Cardiac muscle cell (in vitro differentiated cells and primary cell): ENCODE results near the gene DPF3. TPM values are rescaled to one million over a fixed set of nuclear protein-coding genes. Genes with fewer than 3 reads are reported as not detected.

Experiments
- DNase-seq, 2 donors: peaks; one replicate each; pipeline versions ENCODE4 v3.0.0 to v3.0.0-alpha.2; 2010 to 2017; ENCODE audit warnings: low read depth in 1 of 2, low spot score in 1 of 2
- H3K27ac ChIP-seq: fragments of 200-600 bp; sonication (generic); 2 replicates; pipeline ENCODE4 v1.5.1; 2016
- H3K27me3 ChIP-seq: fragments of 200-600 bp; sonication (generic); 2 replicates; pipeline ENCODE4 v1.6.0; 2016; ENCODE audit warnings: control low read depth
- H3K36me3 ChIP-seq: fragments of 200-600 bp; sonication (generic); 2 replicates; pipeline ENCODE4 v1.5.1; 2016; ENCODE audit warnings: control low read depth
- H3K4me1 ChIP-seq: fragments of 200-600 bp; sonication (generic); 2 replicates; pipeline ENCODE4 v1.8.1; 2017; ENCODE audit warnings: low read depth, mild to moderate bottlenecking, mixed run types
- H3K4me3 ChIP-seq: fragments of 200-600 bp; sonication (generic); 2 replicates; pipeline ENCODE4 v1.5.1; 2016; ENCODE audit warnings: mild to moderate bottlenecking
- H3K9me3 ChIP-seq: fragments of 200-600 bp; sonication (generic); 2 replicates; pipeline ENCODE4 v1.5.1; 2017; ENCODE audit warnings: low read depth, mild to moderate bottlenecking, control low read depth
- polyA plus RNA-seq: library from polyadenylated mRNA; unstranded; fragments of >200 nt; fragmentation: Nextera tagmentation; extraction: Ambion mirVana; gene quantifications from 2 replicates; pipeline ENCODE4 v1.2.1, GENCODE V29; 2016
- total RNA-seq: library from RNA; depleted of rRNA; stranded (reverse); fragments of >200 nt; gene quantifications from 2 replicates; pipeline ENCODE4 v1.2.3, GENCODE V29; 2016
- TF ChIP-seq, protein P1 (sequence below): IDR thresholded peaks from 2 replicates; pipeline ENCODE4 v1.5.1; 2012; ENCODE audit warnings: low read depth, mild to moderate bottlenecking, low read length

DPF3 gene
- total and polyA plus RNA-seq, 2 experiments from 2014 or later = 25.9 to 84.8 TPM

- H3K27me3 ChIP-seq = no peaks in the 10 kb centered on the region
- H3K9me3 ChIP-seq = no peaks in the 10 kb centered on the region
- H3K27ac ChIP-seq = peak overlapping the region; percentile 82
- H3K36me3 ChIP-seq = no peaks in the 10 kb centered on the region
- peak in 1 of 2 donors; percentile 39 for DNase-seq
- TF ChIP-seq, protein P1, sequence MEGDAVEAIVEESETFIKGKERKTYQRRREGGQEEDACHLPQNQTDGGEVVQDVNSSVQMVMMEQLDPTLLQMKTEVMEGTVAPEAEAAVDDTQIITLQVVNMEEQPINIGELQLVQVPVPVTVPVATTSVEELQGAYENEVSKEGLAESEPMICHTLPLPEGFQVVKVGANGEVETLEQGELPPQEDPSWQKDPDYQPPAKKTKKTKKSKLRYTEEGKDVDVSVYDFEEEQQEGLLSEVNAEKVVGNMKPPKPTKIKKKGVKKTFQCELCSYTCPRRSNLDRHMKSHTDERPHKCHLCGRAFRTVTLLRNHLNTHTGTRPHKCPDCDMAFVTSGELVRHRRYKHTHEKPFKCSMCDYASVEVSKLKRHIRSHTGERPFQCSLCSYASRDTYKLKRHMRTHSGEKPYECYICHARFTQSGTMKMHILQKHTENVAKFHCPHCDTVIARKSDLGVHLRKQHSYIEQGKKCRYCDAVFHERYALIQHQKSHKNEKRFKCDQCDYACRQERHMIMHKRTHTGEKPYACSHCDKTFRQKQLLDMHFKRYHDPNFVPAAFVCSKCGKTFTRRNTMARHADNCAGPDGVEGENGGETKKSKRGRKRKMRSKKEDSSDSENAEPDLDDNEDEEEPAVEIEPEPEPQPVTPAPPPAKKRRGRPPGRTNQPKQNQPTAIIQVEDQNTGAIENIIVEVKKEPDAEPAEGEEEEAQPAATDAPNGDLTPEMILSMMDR = no peak
- H3K4me3 ChIP-seq = no peak overlapping the region
- peaks cover 54% of the 10 kb centered on the region for H3K4me1 ChIP-seq
Observed at GRCh38 chr14:72742118-72742837, 151.6 kb downstream of the DPF3 start.

- TF ChIP-seq, protein P1 = no peak
- Histone ChIP-seq H3K4me3 (no peak overlapping the region), H3K4me1 (peaks cover 54% of the 10 kb centered on the region), H3K27me3 (no peaks in the 10 kb centered on the region), H3K27ac (peak overlapping the region; percentile 82), H3K36me3 (no peaks in the 10 kb centered on the region), H3K9me3 (no peaks in the 10 kb centered on the region)
- DNase-seq = no peak
Observed at GRCh38 chr14:72741826-72742117, 152.1 kb downstream of the DPF3 start.

GRCh38 chr14:72740966-72741825, 152.7 kb downstream of the DPF3 start:
- Histone ChIP-seq H3K4me3 (no peak overlapping the region), H3K27me3 (no peaks in the 10 kb centered on the region), H3K27ac (peak overlapping the region; percentile 82), H3K9me3 (no peaks in the 10 kb centered on the region), H3K4me1 (peaks cover 56% of the 10 kb centered on the region), H3K36me3 (no peaks in the 10 kb centered on the region)
- TF ChIP-seq, protein P1 = no peak
- DNase-seq = no peak

- no peak for DNase-seq
- H3K9me3 ChIP-seq = no peaks in the 10 kb centered on the region
- H3K27ac ChIP-seq = peak overlapping the region; percentile 82
- TF ChIP-seq, protein P1 = no peak
- no peak overlapping the region for H3K4me3 ChIP-seq
- H3K36me3 ChIP-seq = no peaks in the 10 kb centered on the region
- H3K4me1 ChIP-seq = peaks cover 57% of the 10 kb centered on the region
- no peaks in the 10 kb centered on the region for H3K27me3 ChIP-seq
Observed at GRCh38 chr14:72740504-72740961, 153.4 kb downstream of the DPF3 start.

- TF ChIP-seq, protein P1 = no peak
- H3K4me1 ChIP-seq = peaks cover 57% of the 10 kb centered on the region
- no peaks in the 10 kb centered on the region for H3K9me3 ChIP-seq
- no peaks in the 10 kb centered on the region for H3K27me3 ChIP-seq
- no peaks in the 10 kb centered on the region for H3K36me3 ChIP-seq
- H3K4me3 ChIP-seq = no peak overlapping the region
- no peak for DNase-seq
- H3K27ac ChIP-seq = peak overlapping the region; percentile 82
Observed at GRCh38 chr14:72739446-72740405, 154.2 kb downstream of the DPF3 start.
